ENCODE results near the gene NUTF2. TPM values are rescaled to one million over a fixed set of nuclear protein-coding genes. Genes with fewer than 3 reads are reported as not detected.
A peak's percentile ranks its signal among the peaks of the same experiment; 100 is the strongest.

NUTF2 gene
- total and polyA plus RNA-seq, 9 donors: 35.9 to 105 (median 67.8) TPM

GRCh38 chr16:67872631-67873434 lies 26.1 kb downstream of the NUTF2 start, which contains the start of gene EDC4:
Gene EDC4 (plus strand): TSS chr16:67873052. CDS start chr16:67873262, 210 bp downstream.
- TF ChIP-seq EP300 (IDR thresholded peaks at IDR 0.05) (no peak), CTCF (IDR thresholded peaks at IDR 0.05) (peak in 1 of 3 donors; percentile 12), POLR2A (IDR thresholded peaks at IDR 0.05) (peak; percentile 59)
- Histone ChIP-seq H3K36me3 (no peaks in the 10 kb centered on the region), H3K27ac (peak within 1 kb of the TSS; percentile 37 to 47), H3K4me1 (ENCODE audit: insufficient read depth) (peaks cover 6% of the 10 kb centered on the region), H3K27me3 (no peaks in the 10 kb centered on the region), H3K4me3 (peak within 1 kb of the TSS; percentile 89), H3K9me3 (no peaks in the 10 kb centered on the region)
- intact Hi-C loops (cut with DNase I): no loop called here
- WGBS, 3 donors: 1 to 2% (median 2%) methylated on average over 57 to 72 of the region's 72 CpGs
- peak; percentile 75 to 88 (median 84) for DNase-seq

DNA sequence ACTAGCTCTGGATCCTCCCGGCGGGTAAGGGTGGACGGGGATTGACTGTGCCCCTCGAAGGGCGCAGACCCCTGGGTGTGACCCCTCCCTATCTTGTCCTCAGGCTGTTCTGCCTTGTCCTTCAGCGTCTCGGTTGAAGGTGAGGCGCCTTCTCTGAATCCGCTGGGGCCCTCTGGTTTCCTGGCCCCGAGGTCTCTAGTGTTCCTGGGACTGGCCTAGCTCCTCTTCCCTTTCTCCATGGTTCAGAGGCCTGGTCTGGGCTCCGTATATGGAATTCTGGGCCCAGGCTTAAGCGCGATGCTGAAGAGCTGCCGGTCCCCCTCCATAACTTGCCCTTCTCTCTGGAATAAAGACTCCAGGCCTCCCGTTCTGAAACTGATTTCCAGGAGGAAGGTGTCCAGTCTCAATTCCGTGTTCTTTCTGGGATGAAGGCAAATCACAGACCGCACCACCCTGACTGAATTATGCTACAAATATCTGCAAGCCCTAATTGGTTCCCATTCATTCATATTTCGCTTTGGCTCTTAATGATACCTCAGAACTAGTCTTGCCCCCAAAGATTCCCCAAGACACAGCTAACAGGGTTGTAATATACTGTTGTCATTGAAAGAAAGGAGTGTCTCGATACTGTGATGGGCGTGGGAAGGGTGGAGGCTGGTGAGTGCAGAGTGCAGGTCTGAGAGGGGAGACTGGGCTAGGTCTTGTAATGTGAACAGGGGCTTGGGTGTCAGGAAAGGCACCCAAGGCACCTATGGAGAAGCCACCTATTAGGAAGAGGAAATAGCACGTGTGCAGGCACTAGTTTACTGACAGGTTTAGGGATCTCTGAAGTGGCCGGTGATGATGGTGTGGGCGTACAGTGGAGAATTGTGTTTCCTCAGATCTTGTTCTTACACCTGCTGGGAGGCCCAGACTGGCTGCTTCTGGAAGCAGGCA lies 27.0 kb downstream of the NUTF2 start:
- Histone ChIP-seq H3K27ac (peak overlapping the region; percentile 37 to 47), H3K4me3 (peak overlapping the region; percentile 89), H3K4me1 (ENCODE audit: insufficient read depth) (peaks cover 6% of the 10 kb centered on the region), H3K36me3 (no peaks in the 10 kb centered on the region), H3K27me3 (no peaks in the 10 kb centered on the region), H3K9me3 (no peaks in the 10 kb centered on the region)
- no peak for DNase-seq
- TF ChIP-seq EP300 (IDR thresholded peaks at IDR 0.05): no peak
- TF ChIP-seq POLR2A (IDR thresholded peaks at IDR 0.05): no peak
- TF ChIP-seq CTCF (IDR thresholded peaks at IDR 0.05): no peak
- WGBS, 3 donors: 9 to 14% (median 10%) methylated on average over 23 of the region's 23 CpGs
- intact Hi-C loops (cut with DNase I): no loop called here

DNA sequence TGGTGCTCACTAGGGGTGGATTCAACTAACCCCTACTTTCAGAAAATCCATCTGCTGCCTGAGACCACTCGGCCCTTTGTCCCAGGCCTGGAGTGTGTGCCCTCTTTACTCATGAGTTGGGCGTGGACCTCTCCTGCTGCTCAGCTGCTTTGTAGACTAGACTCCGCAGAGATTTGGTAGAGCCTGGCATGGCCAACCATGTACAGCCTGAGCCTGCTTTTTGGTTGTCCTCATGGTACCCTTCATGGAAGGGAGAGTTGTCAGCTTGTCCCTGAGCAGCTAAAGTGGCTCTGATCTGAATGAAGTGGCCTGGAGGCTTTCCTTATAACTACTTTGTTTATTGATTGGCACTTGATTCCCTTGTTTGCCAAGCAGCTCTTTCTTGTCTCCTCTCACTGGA lies 27.6 kb downstream of the NUTF2 start:
- Histone ChIP-seq H3K27ac (no peak overlapping the region), H3K9me3 (no peaks in the 10 kb centered on the region), H3K27me3 (no peaks in the 10 kb centered on the region), H3K4me1 (ENCODE audit: insufficient read depth) (peaks cover 6% of the 10 kb centered on the region), H3K4me3 (peak overlapping the region; percentile 89), H3K36me3 (no peaks in the 10 kb centered on the region)
- no peak for DNase-seq
- WGBS, 3 donors: 59 to 69% (median 66%) methylated on average over 3 of the region's 3 CpGs
- intact Hi-C loops (cut with DNase I): no loop called here
- no peak for TF ChIP-seq POLR2A (IDR thresholded peaks at IDR 0.05)
- TF ChIP-seq EP300 (IDR thresholded peaks at IDR 0.05): no peak
- TF ChIP-seq CTCF (IDR thresholded peaks at IDR 0.05): no peak

- no peaks in the 10 kb centered on the region for H3K9me3 ChIP-seq
- 88 to 93% (median 92%) methylated on average over 11 of the region's 11 CpGs for WGBS, 3 donors
- no peaks in the 10 kb centered on the region for H3K36me3 ChIP-seq
- intact Hi-C loops (cut with DNase I): no loop called here
- no peak for TF ChIP-seq EP300 (IDR thresholded peaks at IDR 0.05)
- TF ChIP-seq CTCF (IDR thresholded peaks at IDR 0.05): no peak
- TF ChIP-seq POLR2A (IDR thresholded peaks at IDR 0.05): no peak
- no peaks in the 10 kb centered on the region for H3K27me3 ChIP-seq
- no peak overlapping the region for H3K4me3 ChIP-seq
- peaks cover 6% of the 10 kb centered on the region for H3K4me1 ChIP-seq (ENCODE audit: insufficient read depth)
- DNase-seq: no peak
- no peak overlapping the region for H3K27ac ChIP-seq
These were observed 30.3 kb downstream of the NUTF2 start for GRCh38 chr16:67877064-67877463.
